ENCODE measurements around the gene DMTF1.
"Not testable (repeated sequence)": the region's sequence is repeated elsewhere in the genome, so short reads cannot be mapped to it uniquely, and the experiment has no call there.

DMTF1 gene

DNA sequence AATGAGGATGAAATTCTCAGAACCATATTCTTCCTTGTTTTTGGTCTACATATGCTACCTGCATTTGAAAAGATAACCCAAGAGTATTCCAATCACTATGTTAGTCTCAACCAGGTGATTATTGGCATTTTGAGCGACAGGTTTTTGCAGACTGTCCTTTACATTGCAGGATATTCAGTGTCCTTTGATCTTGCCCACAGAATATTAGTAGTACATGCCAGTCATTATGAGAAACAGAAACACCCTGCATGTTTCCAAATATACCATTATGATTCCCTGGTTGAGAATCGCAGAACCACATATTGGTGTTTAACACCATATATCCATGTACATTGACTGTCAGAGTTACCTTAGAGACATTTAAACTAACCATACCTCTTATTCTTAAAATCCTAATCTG lies 36.7 kb downstream of the DMTF1 start:
- H3K4me1 ChIP-seq (ENCODE audit: insufficient read depth, low read length) = no peaks in the 10 kb centered on the region
- no peak overlapping the region for H3K4me3 ChIP-seq (ENCODE audit: low read length)
- H2AFZ ChIP-seq (ENCODE audit: low read depth, low read length) = no peak overlapping the region
- H3K27me3 ChIP-seq (ENCODE audit: insufficient read depth, low read length) = no peaks in the 10 kb centered on the region
- peaks cover 98% of the 10 kb centered on the region for H3K36me3 ChIP-seq (ENCODE audit: insufficient read depth, low read length)
- no peaks in the 10 kb centered on the region for H3K9me3 ChIP-seq (ENCODE audit: low read length)

- Histone ChIP-seq H2AFZ (ENCODE audit: low read depth, low read length) (no peak overlapping the region), H3K4me1 (ENCODE audit: insufficient read depth, low read length) (no peaks in the 10 kb centered on the region), H3K4me3 (ENCODE audit: low read length) (no peak overlapping the region), H3K27me3 (ENCODE audit: insufficient read depth, low read length) (no peaks in the 10 kb centered on the region), H3K36me3 (ENCODE audit: insufficient read depth, low read length) (peaks cover 99% of the 10 kb centered on the region), H3K9me3 (ENCODE audit: low read length) (no peaks in the 10 kb centered on the region)
These were observed 38.5 kb downstream of the DMTF1 start for GRCh38 chr7:87190783-87191182.

DNA sequence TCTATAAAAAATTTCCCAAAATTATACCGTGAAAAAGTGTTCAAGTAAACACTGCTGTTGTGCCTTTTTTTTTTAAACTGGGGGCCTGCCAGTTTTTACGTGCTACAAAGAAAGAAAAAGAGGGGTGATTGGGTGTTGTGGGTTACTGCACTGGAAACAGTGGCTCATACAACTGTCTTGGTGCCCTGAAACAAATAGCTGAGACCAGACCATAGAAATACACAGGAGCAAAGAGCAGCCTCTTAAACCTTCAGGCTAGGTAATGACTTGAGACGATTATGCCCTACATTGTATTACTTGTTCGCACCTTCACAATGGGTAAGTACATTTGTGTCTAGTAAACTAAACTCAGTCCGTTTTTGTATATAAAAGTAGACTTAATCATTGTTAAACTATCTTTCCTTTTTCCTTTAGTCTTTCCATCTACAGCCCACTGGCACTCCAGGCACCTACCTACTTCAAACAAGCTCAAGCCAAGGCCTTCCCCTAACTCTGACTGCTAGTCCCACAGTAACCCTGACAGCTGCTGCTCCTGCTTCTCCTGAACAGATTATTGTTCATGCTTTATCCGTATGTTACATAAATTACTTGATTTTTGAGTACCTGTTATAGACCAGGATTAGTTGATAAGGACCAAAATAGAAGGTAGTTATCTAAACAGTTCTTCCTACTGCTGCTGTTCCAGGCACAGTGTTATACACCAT lies 40.7 kb downstream of the DMTF1 start:
- Histone ChIP-seq H3K4me1 (ENCODE audit: insufficient read depth, low read length) (no peaks in the 10 kb centered on the region), H3K4me3 (ENCODE audit: low read length) (no peak overlapping the region), H3K9me3 (ENCODE audit: low read length) (no peaks in the 10 kb centered on the region), H2AFZ (ENCODE audit: low read depth, low read length) (no peak overlapping the region), H3K36me3 (ENCODE audit: insufficient read depth, low read length) (peaks cover 100% of the 10 kb centered on the region), H3K27me3 (ENCODE audit: insufficient read depth, low read length) (no peaks in the 10 kb centered on the region)

- Histone ChIP-seq H3K4me1 (ENCODE audit: insufficient read depth, low read length) (no peaks in the 10 kb centered on the region), H3K27me3 (ENCODE audit: insufficient read depth, low read length) (no peaks in the 10 kb centered on the region), H2AFZ (ENCODE audit: low read depth, low read length) (no peak overlapping the region), H3K4me3 (ENCODE audit: low read length) (no peak overlapping the region), H3K36me3 (ENCODE audit: insufficient read depth, low read length) (peaks cover 99% of the 10 kb centered on the region), H3K9me3 (ENCODE audit: low read length) (no peaks in the 10 kb centered on the region)
These were observed 41.7 kb downstream of the DMTF1 start for GRCh38 chr7:87193912-87194311.

DNA sequence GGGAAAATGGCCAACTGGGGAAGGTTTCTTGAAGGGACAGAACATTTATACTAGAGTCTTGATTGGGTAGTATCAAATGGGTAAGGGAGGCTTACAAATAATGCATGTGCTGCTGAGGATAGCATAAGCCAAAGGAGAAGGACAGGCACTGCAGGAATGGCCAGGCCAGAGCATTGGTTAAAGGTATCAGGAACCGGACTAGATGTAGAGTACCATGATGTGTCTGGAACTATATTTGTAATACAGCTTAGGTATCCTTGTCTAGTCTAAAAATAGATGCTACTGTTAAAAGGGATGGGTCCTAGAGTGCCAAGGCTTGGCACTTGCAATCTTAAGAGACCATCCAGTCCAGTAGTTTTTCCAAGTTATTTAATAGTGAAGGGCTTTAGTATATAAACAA lies 47.0 kb downstream of the DMTF1 start:
- peaks cover 62% of the 10 kb centered on the region for H3K36me3 ChIP-seq (ENCODE audit: insufficient read depth, low read length)

DNA sequence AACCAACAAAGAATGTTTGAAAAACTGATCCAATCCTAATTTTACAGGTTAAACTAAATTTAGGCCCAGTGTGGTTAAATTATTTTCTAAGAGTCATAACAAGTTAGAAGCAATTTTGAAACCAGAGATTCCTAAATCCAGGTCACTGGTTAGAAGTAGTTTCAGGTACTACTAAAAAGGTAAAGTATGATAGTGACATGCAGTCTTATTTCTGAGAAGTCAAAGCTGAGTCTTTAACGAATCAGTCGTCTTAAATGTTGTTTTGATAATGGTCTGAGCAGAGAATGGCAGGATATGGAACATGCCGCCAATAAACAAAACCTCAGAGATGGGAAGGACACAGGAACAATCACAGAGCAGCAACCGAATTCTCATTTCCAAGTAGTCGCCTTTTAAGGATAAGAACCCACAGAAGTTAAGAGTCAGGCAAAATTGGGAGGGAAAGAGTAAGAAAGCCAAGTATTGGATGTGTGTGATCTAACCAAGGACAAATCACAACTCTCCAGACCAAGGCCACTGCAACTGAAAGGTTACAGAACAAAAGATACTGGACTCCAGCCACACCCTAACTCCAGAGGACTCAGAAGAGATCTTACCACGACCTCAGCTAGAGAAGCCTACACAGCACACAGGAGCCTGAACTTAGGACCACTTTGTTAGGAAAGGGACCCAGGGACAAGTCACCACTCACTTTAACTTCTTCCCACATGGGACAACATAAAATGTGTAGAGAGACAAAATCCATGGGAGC lies 47.6 kb downstream of the DMTF1 start:
- Histone ChIP-seq H3K9me3 (ENCODE audit: low read length) (peaks cover 3% of the 10 kb centered on the region), H2AFZ (ENCODE audit: low read depth, low read length) (no peak overlapping the region), H3K27me3 (ENCODE audit: insufficient read depth, low read length) (no peaks in the 10 kb centered on the region), H3K36me3 (ENCODE audit: insufficient read depth, low read length) (peaks cover 55% of the 10 kb centered on the region), H3K4me3 (ENCODE audit: low read length) (no peak overlapping the region), H3K4me1 (ENCODE audit: insufficient read depth, low read length) (no peaks in the 10 kb centered on the region)

More for the DNA sequence above, 47.0 kb downstream of the DMTF1 start:
- Histone ChIP-seq H2AFZ (ENCODE audit: low read depth, low read length) (no peak overlapping the region), H3K4me1 (ENCODE audit: insufficient read depth, low read length) (no peaks in the 10 kb centered on the region), H3K27me3 (ENCODE audit: insufficient read depth, low read length) (no peaks in the 10 kb centered on the region), H3K9me3 (ENCODE audit: low read length) (no peaks in the 10 kb centered on the region), H3K4me3 (ENCODE audit: low read length) (no peak overlapping the region)

DNA sequence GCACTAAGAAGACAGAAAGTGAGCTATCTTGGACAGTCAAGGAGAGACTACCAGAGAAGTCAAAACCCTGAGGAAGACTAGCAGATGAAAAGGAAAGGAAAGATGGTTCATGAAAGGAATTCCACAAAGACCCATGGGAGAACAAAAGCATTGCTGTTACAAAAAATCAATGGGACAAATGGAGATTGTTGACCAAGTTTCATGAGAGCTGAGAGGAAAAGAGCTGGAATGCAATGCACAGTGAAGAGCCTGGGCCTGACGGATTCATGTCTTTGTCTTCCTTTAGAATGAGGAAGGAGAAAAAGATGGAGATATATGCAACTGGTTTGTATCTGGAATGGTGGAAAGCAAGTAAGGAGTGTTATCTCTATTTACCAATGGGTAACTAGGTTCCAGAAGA lies 50.0 kb downstream of the DMTF1 start:
- Histone ChIP-seq H2AFZ (ENCODE audit: low read depth, low read length) (no peak overlapping the region), H3K9me3 (ENCODE audit: low read length) (peaks cover 6% of the 10 kb centered on the region), H3K4me1 (ENCODE audit: insufficient read depth, low read length) (no peaks in the 10 kb centered on the region), H3K4me3 (ENCODE audit: low read length) (no peak overlapping the region), H3K36me3 (ENCODE audit: insufficient read depth, low read length) (peaks cover 32% of the 10 kb centered on the region), H3K27me3 (ENCODE audit: insufficient read depth, low read length) (no peaks in the 10 kb centered on the region)

DNA sequence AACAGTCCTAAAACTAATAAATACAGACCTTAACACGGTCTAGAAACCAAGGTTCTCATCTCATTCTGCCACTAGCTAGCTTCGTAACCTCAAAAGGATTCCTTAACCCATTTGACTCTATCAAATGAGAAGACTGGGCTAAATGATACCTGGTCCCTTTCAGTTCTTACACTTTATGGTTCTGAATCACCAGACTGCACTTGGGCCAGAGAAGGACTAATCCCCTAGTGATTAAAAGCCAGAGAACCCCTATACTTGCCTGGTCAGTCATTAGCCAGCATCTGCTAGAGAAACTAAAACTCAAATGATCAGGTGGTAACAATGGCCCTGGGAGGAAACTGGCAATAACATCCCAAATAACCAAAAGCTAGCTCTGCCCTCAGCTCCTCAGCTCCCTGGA lies 50.5 kb downstream of the DMTF1 start:
- Histone ChIP-seq H3K27me3 (ENCODE audit: insufficient read depth, low read length) (no peaks in the 10 kb centered on the region), H2AFZ (ENCODE audit: low read depth, low read length) (no peak overlapping the region), H3K4me1 (ENCODE audit: insufficient read depth, low read length) (no peaks in the 10 kb centered on the region), H3K4me3 (ENCODE audit: low read length) (no peak overlapping the region), H3K9me3 (ENCODE audit: low read length) (peaks cover 6% of the 10 kb centered on the region), H3K36me3 (ENCODE audit: insufficient read depth, low read length) (peaks cover 27% of the 10 kb centered on the region)

DNA sequence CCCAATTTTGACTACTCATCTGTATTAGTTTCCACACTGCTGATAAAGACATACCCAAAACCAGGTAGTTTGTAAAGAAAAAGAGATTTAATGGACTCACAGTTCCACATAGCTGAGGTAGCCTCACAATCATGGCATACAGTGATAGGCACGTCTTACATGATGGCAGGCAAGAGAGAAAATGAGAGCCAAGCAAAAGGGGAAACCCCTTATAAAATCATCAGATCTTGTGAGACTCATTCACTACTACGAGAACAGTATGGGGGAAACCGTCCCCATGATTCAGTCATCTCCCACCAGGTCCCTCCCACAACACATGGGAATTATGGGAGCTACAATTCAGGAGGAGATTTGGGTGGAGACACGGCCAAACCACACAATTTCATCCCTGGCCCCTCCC lies 51.7 kb downstream of the DMTF1 start:
- H3K4me3 ChIP-seq (ENCODE audit: low read length); H2AFZ ChIP-seq (ENCODE audit: low read depth, low read length); H3K27me3 ChIP-seq (ENCODE audit: insufficient read depth, low read length); H3K9me3 ChIP-seq (ENCODE audit: low read length); H3K4me1 ChIP-seq (ENCODE audit: insufficient read depth, low read length): not testable (repeated sequence)
- peaks cover 16% of the 10 kb centered on the region for H3K36me3 ChIP-seq (ENCODE audit: insufficient read depth, low read length)

- Histone ChIP-seq H3K36me3 (ENCODE audit: insufficient read depth, low read length) (peaks cover 6% of the 10 kb centered on the region), H3K4me3 (ENCODE audit: low read length) (no peak overlapping the region), H2AFZ (ENCODE audit: low read depth, low read length) (no peak overlapping the region), H3K9me3 (ENCODE audit: low read length) (peaks cover 6% of the 10 kb centered on the region), H3K27me3 (ENCODE audit: insufficient read depth, low read length) (no peaks in the 10 kb centered on the region), H3K4me1 (ENCODE audit: insufficient read depth, low read length) (no peaks in the 10 kb centered on the region)
These were observed 52.7 kb downstream of the DMTF1 start for GRCh38 chr7:87204933-87205332.

GRCh38 chr7:87205701-87206100 lies 53.4 kb downstream of the DMTF1 start:
- H3K9me3 ChIP-seq (ENCODE audit: low read length); H3K36me3 ChIP-seq (ENCODE audit: insufficient read depth, low read length); H2AFZ ChIP-seq (ENCODE audit: low read depth, low read length); H3K4me3 ChIP-seq (ENCODE audit: low read length); H3K27me3 ChIP-seq (ENCODE audit: insufficient read depth, low read length); H3K4me1 ChIP-seq (ENCODE audit: insufficient read depth, low read length): not testable (repeated sequence)

DNA sequence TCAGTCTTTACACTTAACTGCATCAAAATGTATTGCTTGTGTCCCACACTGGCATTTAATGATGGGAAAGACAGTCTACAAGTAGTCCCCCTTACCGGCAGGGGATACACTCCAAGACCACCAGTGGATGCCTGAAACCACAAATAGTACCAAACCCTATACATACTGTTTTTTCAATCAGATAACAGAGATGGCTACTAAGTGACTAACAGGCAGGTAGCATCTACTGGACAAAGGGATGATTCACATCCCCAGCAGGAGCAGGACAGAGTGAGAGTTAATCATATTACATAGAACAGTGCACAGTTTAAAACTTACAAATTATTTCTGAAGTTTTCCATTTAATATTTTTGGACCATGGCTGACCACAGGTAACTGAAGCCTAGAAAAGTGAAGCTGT lies 54.1 kb downstream of the DMTF1 start:
- Histone ChIP-seq H3K4me3 (ENCODE audit: low read length) (no peak overlapping the region), H3K9me3 (ENCODE audit: low read length) (peaks cover 6% of the 10 kb centered on the region), H3K27me3 (ENCODE audit: insufficient read depth, low read length) (no peaks in the 10 kb centered on the region), H3K36me3 (ENCODE audit: insufficient read depth, low read length) (no peaks in the 10 kb centered on the region), H2AFZ (ENCODE audit: low read depth, low read length) (no peak overlapping the region), H3K4me1 (ENCODE audit: insufficient read depth, low read length) (peaks cover 11% of the 10 kb centered on the region)

DNA sequence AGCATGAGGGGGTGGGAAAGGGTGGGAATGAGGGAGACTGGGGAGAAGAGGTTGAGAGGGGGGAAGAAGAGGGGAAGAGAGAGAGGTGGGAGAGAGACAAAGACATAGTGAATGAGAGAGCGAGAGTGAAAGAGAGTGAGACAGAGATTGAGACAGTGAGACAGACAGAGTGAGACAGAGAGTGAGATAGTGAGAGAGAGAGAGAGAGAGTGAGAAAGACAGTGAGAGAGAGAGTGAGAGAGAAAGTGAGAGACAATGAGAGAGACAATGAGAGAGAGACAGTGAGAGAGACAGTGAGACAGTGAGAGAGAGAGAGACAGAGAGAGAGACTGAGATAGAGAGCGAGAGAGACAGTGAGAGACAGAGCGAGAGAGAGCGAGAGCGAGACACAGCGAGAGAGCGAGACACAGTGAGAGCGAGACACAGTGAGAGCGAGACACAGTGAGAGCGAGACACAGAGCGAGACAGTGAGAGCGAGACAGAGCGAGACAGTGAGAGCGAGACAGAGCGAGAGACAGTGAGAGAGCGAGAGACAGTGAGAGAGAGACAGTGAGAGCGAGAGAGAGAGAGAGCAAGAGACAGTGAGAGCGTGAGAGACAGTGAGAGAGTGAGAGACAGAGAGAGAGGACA lies 57.2 kb downstream of the DMTF1 start:
- H3K9me3 ChIP-seq (ENCODE audit: low read length) = peaks cover 6% of the 10 kb centered on the region
- H3K36me3 ChIP-seq (ENCODE audit: insufficient read depth, low read length) = no peaks in the 10 kb centered on the region

More for the DNA sequence above, 57.2 kb downstream of the DMTF1 start:
- H3K4me3 ChIP-seq (ENCODE audit: low read length) = no peak overlapping the region
- peaks cover 18% of the 10 kb centered on the region for H3K4me1 ChIP-seq (ENCODE audit: insufficient read depth, low read length)
- H2AFZ ChIP-seq (ENCODE audit: low read depth, low read length) = no peak overlapping the region
- H3K27me3 ChIP-seq (ENCODE audit: insufficient read depth, low read length) = no peaks in the 10 kb centered on the region

Measured in neuron (in vitro differentiated cells).